GM12878 (cell line): ENCODE measurements around the gene KRTAP10-5. TPM values are rescaled to one million over a fixed set of nuclear protein-coding genes. Genes with fewer than 3 reads are reported as not detected.

ENCODE experiments used
- ATAC-seq: fragments of 200-7000 bp; cut with Tn5 transposase; 3 replicates; pipeline ENCODE4 v1.9.1; 2020; ENCODE audit warnings: mild to moderate bottlenecking, moderate library complexity
- BruUV-seq: library from RNA; stranded (reverse); fragments of 400-500 nt; replicated peaks from 2 replicates; lab custom pipeline; 2021; lab: Mats Ljungman, UMichigan
- CTCF ChIA-PET: fragments of 300-600 bp; sonication (Branson Sonifier 250); formaldehyde crosslinking; extraction: SDS; loops from one replicate; lab custom pipeline; 2021; ENCODE audit warnings: inconsistent platforms; lab: Yijun Ruan, JAX
- POLR2A ChIA-PET: fragments of 350-600 bp; formaldehyde crosslinking; extraction: SDS; loops from one replicate; lab custom pipeline; 2021; ENCODE audit warnings: inconsistent platforms; lab: Charles Lee
- RAD21 ChIA-PET: fragments of 300-600 bp; sonication (Branson Sonifier 250); formaldehyde crosslinking; loops from one replicate; lab custom pipeline; 2023; ENCODE audit warnings: antibody characterized with exemption; ENCODE audit not compliant: unreplicated experiment; lab: Charles Lee
- SMC1A ChIA-PET: fragments of 300-600 bp; sonication (Branson Sonifier 250); formaldehyde crosslinking; loops from one replicate; lab custom pipeline; 2023; ENCODE audit not compliant: unreplicated experiment, uncharacterized antibody; lab: Charles Lee
- DNase-seq: peaks from one replicate; pipeline ENCODE4 v3.0.0-alpha.2; 2011; ENCODE audit warnings: low read depth, low spot score
- FAIRE-seq: peaks from 3 replicates; lab custom pipeline; 2011; peaks lifted over from hg19 to GRCh38; lab: Jason Lieb, UNC
- H2AFZ ChIP-seq: 2 replicates; pipeline ENCODE4 v1.6.0; 2011; ENCODE audit warnings: low read depth, low read length, control low read depth; ENCODE audit not compliant: control insufficient read depth
- H3K27ac ChIP-seq: 2 replicates; pipeline ENCODE4 v1.5.1; 2011; ENCODE audit warnings: control low read depth; ENCODE audit not compliant: control insufficient read depth, insufficient read depth
- H3K27me3 ChIP-seq, 2 experiments: replicated peaks in 1 of 2; 2 replicates each; pipeline versions ENCODE4 v1.6.0 to v1.6.1; 2011; ENCODE audit warnings: low read length in 1 of 2; ENCODE audit not compliant: control insufficient read depth in 2 of 2, insufficient read depth in 2 of 2
- H3K36me3 ChIP-seq, 2 experiments: 2 replicates each; pipeline ENCODE4 v1.5.1; 2011; ENCODE audit warnings: low read length in 1 of 2; ENCODE audit not compliant: control insufficient read depth in 2 of 2, insufficient read depth in 2 of 2
- H3K4me1 ChIP-seq: 2 replicates; pipeline ENCODE4 v1.6.1; 2011; ENCODE audit warnings: mild to moderate bottlenecking, low read length, moderate library complexity, mixed read lengths; ENCODE audit not compliant: control insufficient read depth, insufficient read depth
- H3K4me2 ChIP-seq: 2 replicates; pipeline ENCODE4 v1.6.0; 2011; ENCODE audit warnings: control low read depth; ENCODE audit not compliant: control insufficient read depth, insufficient read depth
- H3K4me3 ChIP-seq: fragments of 200-600 bp; sonication (generic); 2 replicates; pipeline ENCODE4 v1.5.1; 2016
- H3K79me2 ChIP-seq: 2 replicates; pipeline ENCODE4 v1.6.0; 2011; ENCODE audit warnings: low read length; ENCODE audit not compliant: control insufficient read depth, insufficient read depth
- H3K9ac ChIP-seq: 2 replicates; pipeline ENCODE4 v1.8.0; 2011; ENCODE audit warnings: low read length, control low read depth, mixed read lengths; ENCODE audit not compliant: control insufficient read depth, insufficient read depth
- H3K9me3 ChIP-seq: replicated peaks from 3 replicates; pipeline ENCODE4 v1.5.1; 2011; ENCODE audit warnings: mild to moderate bottlenecking, low read length; ENCODE audit not compliant: control insufficient read depth, insufficient read depth
- H4K20me1 ChIP-seq: 2 replicates; pipeline ENCODE4 v1.6.0; 2011; ENCODE audit not compliant: control insufficient read depth, insufficient read depth
- CBX5 ChIP-seq: sonication (generic); IDR thresholded peaks from 2 replicates; pipeline ENCODE4 v1.6.1; 2016; ENCODE audit warnings: low read depth, moderate library complexity, mild to moderate bottlenecking, inconsistent platforms
- CTCF ChIP-seq, 3 experiments: IDR thresholded peaks in 2 of 3; conservative IDR thresholded peaks in 1 of 3; 2 replicates each; pipeline ENCODE4 v1.5.1; 2011; ENCODE audit warnings: low read depth in 3 of 3, low read length in 3 of 3, mild to moderate bottlenecking in 3 of 3, control low read depth in 2 of 3, moderate library complexity in 2 of 3, inconsistent platforms in 1 of 3, mixed read lengths in 1 of 3; ENCODE audit not compliant: control insufficient read depth in 2 of 3, insufficient read depth in 1 of 3; ENCODE audit errors: extremely low read depth in 1 of 3
- ETV6 ChIP-seq, 2 experiments: fragments of 450-650 bp in 1 of 2; IDR thresholded peaks in 1 of 2; conservative IDR thresholded peaks in 1 of 2; 2 replicates each; pipeline ENCODE4 v1.6.1; 2014; ENCODE audit warnings: antibody characterized with exemption in 1 of 2, borderline replicate concordance in 1 of 2, low read depth in 1 of 2, mild to moderate bottlenecking in 1 of 2, moderate library complexity in 1 of 2
- HDAC6 ChIP-seq: fragments of 200-600 bp; sonication (generic); IDR thresholded peaks from one replicate; pipeline ENCODE4 v1.8.0; 2017; ENCODE audit warnings: antibody characterized with exemption; ENCODE audit not compliant: unreplicated experiment
- IRF4 ChIP-seq: IDR thresholded peaks from 2 replicates; pipeline ENCODE4 v1.6.1; 2011; ENCODE audit warnings: low read depth, low read length
- KAT2A ChIP-seq: conservative IDR thresholded peaks from 2 replicates; pipeline ENCODE4 v1.6.1; 2011; ENCODE audit warnings: low read depth, low read length; ENCODE audit not compliant: control insufficient read depth
- MEF2A ChIP-seq: IDR thresholded peaks from 2 replicates; pipeline ENCODE4 v1.6.1; 2011; ENCODE audit warnings: low read depth, mild to moderate bottlenecking, low read length, moderate library complexity; ENCODE audit not compliant: insufficient read depth
- MXI1 ChIP-seq: fragments of 150-350 bp; IDR thresholded peaks from 2 replicates; pipeline ENCODE4 v1.6.1; 2011; ENCODE audit warnings: low read depth, mild to moderate bottlenecking, inconsistent platforms, low read length, improper control_type of control experiment
- NFXL1 ChIP-seq: fragments of 450-650 bp; IDR thresholded peaks from 2 replicates; pipeline ENCODE4 v1.6.1; 2017; ENCODE audit warnings: antibody characterized with exemption, mild to moderate bottlenecking, borderline replicate concordance
- NKRF ChIP-seq: fragments of 450-650 bp; conservative IDR thresholded peaks from 2 replicates; pipeline ENCODE4 v1.6.1; 2017; ENCODE audit warnings: mild to moderate bottlenecking, moderate library complexity
- PAX8 ChIP-seq: fragments of 450-650 bp; IDR thresholded peaks from 2 replicates; pipeline ENCODE4 v1.6.1; 2017; ENCODE audit warnings: mild to moderate bottlenecking, moderate library complexity
- PBX3 ChIP-seq: IDR thresholded peaks from 2 replicates; pipeline ENCODE4 v1.6.1; 2011; ENCODE audit warnings: mild to moderate bottlenecking, low read depth, low read length, moderate library complexity; ENCODE audit not compliant: insufficient replicate concordance
- PML ChIP-seq: IDR thresholded peaks from 2 replicates; pipeline ENCODE4 v1.6.1; 2012; ENCODE audit warnings: low read length, inconsistent platforms
- RUNX3 ChIP-seq: IDR thresholded peaks from 2 replicates; pipeline ENCODE4 v1.6.1; 2012; ENCODE audit warnings: low read length, inconsistent platforms
- SREBF1 ChIP-seq: IDR thresholded peaks from 2 replicates; pipeline ENCODE4 v1.6.1; 2012; ENCODE audit warnings: mild to moderate bottlenecking, low read length
- SRF ChIP-seq, 2 experiments: IDR thresholded peaks; 2 replicates each; pipeline ENCODE4 v1.6.1; 2011; ENCODE audit warnings: low read depth in 2 of 2, low read length in 2 of 2, mild to moderate bottlenecking in 1 of 2, moderate library complexity in 1 of 2
- YY1 ChIP-seq: IDR thresholded peaks from 2 replicates; pipeline ENCODE4 v1.6.1; 2011; ENCODE audit warnings: low read depth, mild to moderate bottlenecking, low read length
- WGBS: methylation state at CpG from one replicate; pipeline ENCODE4 v1.1.6; 2016; ENCODE audit warnings: low lambda C conversion rate; ENCODE audit not compliant: insufficient replicate concordance, insufficient coverage; ENCODE audit errors: missing lambda C conversion rate; 5-methylcytosine and 5-hydroxymethylcytosine counted together
- in situ Hi-C: fragments of 300-500 bp; cut with MboI; formaldehyde crosslinking; loops from 9 replicates; pipeline ENCODE4 v1.14.3; 2018; ENCODE audit warnings: mixed read lengths
- intact Hi-C: fragments of 100-400 bp; cut with micrococcal nuclease; formaldehyde crosslinking; loops from one replicate; pipeline ENCODE4 v1.14.2; 2022; ENCODE audit not compliant: unreplicated experiment
- polyA plus RNA-seq, 11 experiments: library from polyadenylated mRNA; depleted of rRNA in 4 of 11; unstranded in 6 of 11; stranded (reverse) in 5 of 11; fragments of >200 nt; fragmentation: Nextera tagmentation in 4 of 11; fragmentation: Illumina TruSeq in 1 of 11; extraction: Ambion mirVana in 4 of 11; extraction: Trizol in 1 of 11; gene quantifications; 1 replicate in 1 of 11; 2 replicates in 10 of 11; pipeline versions ENCODE4 v1.2.1 to v1.2.3, GENCODE V29; 2011 to 2016; ENCODE audit warnings: inconsistent platforms in 2 of 11, missing spikeins in 2 of 11, low read depth in 1 of 11
- total RNA-seq, 4 experiments: library from RNA; depleted of rRNA in 3 of 4; stranded (reverse); fragments of >200 nt in 3 of 4; fragmentation: Illumina TruSeq in 1 of 4; extraction: Trizol in 1 of 4; gene quantifications; 2 replicates each; pipeline versions ENCODE4 v1.2.1 to v1.2.3, GENCODE V29; 2013 to 2021

The KRTAP10-5 gene
- total and polyA plus RNA-seq, 10 of the 15 experiments (the other 5 are each of a cell fraction or from before 2014, with no cell fraction given), result not detected

- Histone ChIP-seq H3K9ac (no peak overlapping the region), H3K27me3 (no peaks in the 10 kb centered on the region), H3K27ac (no peak overlapping the region), H3K36me3 (no peaks in the 10 kb centered on the region), H3K4me3 (no peak overlapping the region), H3K9me3 (peaks cover 1% of the 10 kb centered on the region; the same call in 2 of the 3 replicates), H3K4me2 (no peak overlapping the region), H2AFZ (no peak overlapping the region), H3K79me2 (no peaks in the 10 kb centered on the region), H3K4me1 (no peaks in the 10 kb centered on the region), H4K20me1 (no peaks in the 10 kb centered on the region)
- ChIA-PET RAD21 (no interaction called here), SMC1A (no interaction called here), POLR2A (no interaction called here), CTCF (no interaction called here)
- intact Hi-C loops, result no loop called here
- no peak for FAIRE-seq
- no TSS peak for BruUV-seq
- no peak for DNase-seq
- no peak for TF ChIP-seq SRF (IDR thresholded peaks at IDR 0.05; ENCODE audit: low read depth in 2 of 2, low read length in 2 of 2)
- no peak for TF ChIP-seq NFXL1
- no peak for TF ChIP-seq SREBF1
- TF ChIP-seq CBX5, result no peak
- no peak for TF ChIP-seq PAX8
- TF ChIP-seq HDAC6, result no peak
- no peak for TF ChIP-seq PBX3
- no peak for TF ChIP-seq NKRF
- no peak for TF ChIP-seq MXI1
- no peak for TF ChIP-seq YY1
- TF ChIP-seq CTCF (IDR thresholded peaks at IDR 0.05 in 2 of 3, conservative IDR thresholded peaks at IDR 0.05 in 1 of 3; ENCODE audit: control insufficient read depth in 2 of 3, extremely low read depth in 1 of 3, insufficient read depth in 1 of 3, low read depth in 3 of 3, low read length in 3 of 3), result no peak
- no peak for TF ChIP-seq PML
- no peak for TF ChIP-seq IRF4
- TF ChIP-seq RUNX3, result no peak
- no peak for TF ChIP-seq KAT2A
- no peak for TF ChIP-seq MEF2A
- no peak for TF ChIP-seq ETV6 (conservative IDR thresholded peaks at IDR 0.05 in 1 of 2, IDR thresholded peaks at IDR 0.05 in 1 of 2; ENCODE audit: borderline replicate concordance in 1 of 2, low read depth in 1 of 2)
- WGBS, result 29% methylated on average over 20 of the region's 20 CpGs
- in situ Hi-C loops, result no loop called here
- no peak for ATAC-seq
These were observed 4.9 kb downstream of the KRTAP10-5 start for GRCh38 chr21:44575307-44576024.
